Right hindlimb (tissue), 1 donor: Measurements from ENCODE around the gene BATF2.

ENCODE experiments used
- DNase-seq: peaks from one replicate; pipeline ENCODE4 v3.0.0-alpha.2; 2018

The BATF2 gene

DNA sequence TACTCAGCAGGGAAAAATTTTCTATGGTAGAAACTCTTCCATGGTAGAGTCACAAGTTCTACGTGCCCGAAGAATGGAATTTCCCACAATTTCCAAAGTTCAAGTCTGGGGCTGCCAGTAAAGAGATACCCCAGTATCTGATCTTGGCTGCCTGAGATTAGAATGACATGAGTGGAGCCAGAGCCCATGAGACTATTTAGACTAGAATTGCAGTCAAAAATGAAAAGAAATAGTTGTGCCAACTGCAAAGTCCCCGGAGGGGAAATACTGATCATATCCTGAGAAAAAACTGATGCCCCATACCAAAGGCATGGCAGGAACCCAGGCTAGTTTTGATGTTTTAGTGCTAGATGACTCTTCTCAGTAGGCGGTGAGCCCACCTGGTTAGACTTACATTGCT, 36.1 kb downstream of the BATF2 start:
- no peak for DNase-seq

DNA sequence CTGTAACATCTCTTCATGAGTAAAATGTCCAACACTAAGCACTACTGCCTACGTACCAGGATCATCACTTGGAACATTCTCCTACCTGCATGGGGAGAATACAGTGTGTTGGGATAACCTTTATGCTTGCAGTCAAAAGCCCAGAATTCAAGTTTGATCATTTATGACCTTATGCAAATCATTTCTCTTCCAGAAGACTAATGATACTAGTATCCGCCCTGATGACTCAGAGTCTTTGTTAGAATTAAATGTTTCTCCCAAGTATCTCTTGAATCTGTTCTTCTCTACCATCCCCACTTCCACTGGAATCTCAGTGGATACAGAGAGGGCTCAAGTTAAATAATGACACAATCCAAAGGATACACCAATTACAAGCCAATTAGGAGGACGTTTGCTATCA, 37.3 kb downstream of the BATF2 start:
- DNase-seq: no peak

DNA sequence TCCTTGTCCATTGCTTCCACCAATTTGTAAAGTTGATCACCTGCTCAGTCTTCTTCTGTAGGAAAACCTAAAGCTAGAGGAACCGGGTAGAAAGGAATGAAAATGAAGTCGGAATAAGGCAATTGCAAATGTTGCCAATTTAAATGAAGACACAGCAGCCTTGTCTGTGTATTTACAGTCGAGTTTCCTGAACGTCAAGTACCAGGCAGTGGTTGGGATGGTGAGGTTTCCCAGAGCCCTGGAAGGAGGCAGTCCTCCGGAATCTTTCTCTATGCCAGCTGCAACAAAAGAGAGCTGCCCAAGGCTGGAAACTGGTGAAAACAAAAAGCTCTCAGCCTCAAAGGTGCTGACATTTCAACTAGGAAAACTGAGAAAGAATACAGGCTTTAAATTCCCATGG, 42.6 kb downstream of the BATF2 start:
- DNase-seq: no peak

DNA sequence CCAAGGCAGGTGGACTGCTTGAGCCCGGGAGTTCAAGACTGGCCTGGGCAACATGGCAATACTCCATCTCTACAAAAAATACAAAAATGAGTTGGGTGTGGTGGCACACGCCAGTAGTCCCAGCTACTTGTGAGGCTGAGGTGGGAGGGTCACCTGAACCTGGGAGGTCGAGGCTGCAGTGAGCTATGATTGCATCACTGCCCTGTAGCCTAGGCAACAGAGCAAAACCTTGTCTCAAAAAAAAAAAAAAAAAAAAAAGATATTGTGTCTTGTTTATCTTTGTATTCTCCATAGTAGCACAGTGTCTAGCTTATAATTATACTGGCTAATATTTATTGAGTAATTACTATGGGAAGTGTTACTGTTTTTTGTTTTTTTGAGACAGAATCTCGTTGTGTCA, 45.2 kb downstream of the BATF2 start:
- DNase-seq: no peak

DNA sequence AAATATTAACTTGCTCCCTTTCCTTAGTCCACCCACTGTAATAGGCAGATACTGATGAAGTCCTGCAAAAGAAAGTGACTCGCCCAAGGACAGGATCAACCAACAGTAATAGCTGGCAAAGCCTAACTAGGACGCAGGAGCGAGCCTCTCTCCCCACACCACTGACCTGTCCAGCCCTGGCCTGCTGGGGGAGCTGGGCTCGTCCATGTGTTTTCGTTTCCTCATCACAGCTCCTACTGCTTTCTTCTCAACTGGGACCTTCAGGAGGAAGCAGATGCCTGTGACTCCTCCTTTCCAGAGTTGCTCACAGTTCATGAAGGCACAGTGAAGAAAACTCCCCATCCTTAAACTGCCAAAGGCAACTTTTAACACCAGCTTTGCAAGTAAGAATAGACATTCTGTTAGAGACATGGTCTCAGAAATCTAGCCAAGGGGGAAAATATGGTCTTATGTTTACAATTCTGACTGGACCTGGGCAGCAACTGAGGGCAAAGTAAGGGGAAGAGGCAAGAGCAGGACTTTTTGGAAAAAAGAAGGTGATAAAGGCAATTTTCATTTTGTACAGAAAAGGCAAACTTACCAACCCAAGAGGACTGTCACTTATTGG, 49.5 kb downstream of the BATF2 start:
- DNase-seq: no peak
